OCI-LY1 (cell line): ENCODE results near the gene POLK.

ENCODE experiments used
- CTCF ChIP-seq: fragments of 200-600 bp; sonication (generic), shearing (Covaris generic); IDR thresholded peaks from 2 replicates; pipeline ENCODE4 v1.5.1; 2017; ENCODE audit warnings: mild to moderate bottlenecking, antibody characterized with exemption, low read length, moderate library complexity, mixed read lengths
- EZH2 ChIP-seq: fragments of 200-600 bp; sonication (generic), shearing (Covaris generic); IDR thresholded peaks from 2 replicates; pipeline ENCODE4 v1.8.0; 2017; ENCODE audit warnings: borderline replicate concordance, mixed run types, mild to moderate bottlenecking, antibody characterized with exemption, low read length, moderate library complexity, mixed read lengths

GRCh38 chr5:75522542-75522941 is 10.9 kb downstream of the POLK start:
- TF ChIP-seq CTCF (no peak), EZH2 (no peak)
